Endothelial cell of umbilical vein (primary cell): ENCODE measurements around the gene RDH13. TPM values are rescaled to one million over a fixed set of nuclear protein-coding genes. Genes with fewer than 3 reads are reported as not detected.

ENCODE experiments used
- BruUV-seq: library from RNA; stranded (reverse); fragments of 400-500 nt; replicated peaks from 2 replicates; lab custom pipeline; 2021; lab: Mats Ljungman, UMichigan
- CTCF ChIA-PET: fragments of 300-600, 350-600 bp; sonication (Branson Sonifier 250); formaldehyde crosslinking; loops from one replicate; lab custom pipeline; 2021; ENCODE audit warnings: antibody characterized with exemption, inconsistent platforms; lab: Charles Lee
- POLR2A ChIA-PET: fragments of 300-600, 350-600 bp; sonication (Branson Sonifier 250); formaldehyde crosslinking; loops from one replicate; lab custom pipeline; 2021; ENCODE audit warnings: antibody characterized with exemption, inconsistent platforms; lab: Charles Lee
- DNase-seq: peaks from one replicate; pipeline ENCODE4 v3.0.0-alpha.2; 2011; ENCODE audit warnings: low read depth, low spot score
- FAIRE-seq: peaks from 2 replicates; lab custom pipeline; 2011; peaks lifted over from hg19 to GRCh38; lab: Jason Lieb, UNC
- H2AFZ ChIP-seq: 2 replicates; pipeline ENCODE4 v1.6.0; 2012; ENCODE audit warnings: low read depth, low read length, control low read depth, inconsistent platforms
- H3K27ac ChIP-seq: 2 replicates; pipeline ENCODE4 v1.5.1; 2011; ENCODE audit warnings: low read depth, mild to moderate bottlenecking, control low read depth, low read length, moderate library complexity; ENCODE audit not compliant: insufficient read depth
- H3K27me3 ChIP-seq, 2 experiments: 2 replicates each; pipeline versions ENCODE4 v1.6.0 to v1.6.1; 2011; ENCODE audit warnings: low read length in 2 of 2, mixed read lengths in 1 of 2; ENCODE audit not compliant: control insufficient read depth in 2 of 2, insufficient read depth in 2 of 2
- H3K36me3 ChIP-seq, 2 experiments: 2 replicates in 1 of 2; 3 replicates in 1 of 2; pipeline ENCODE4 v1.5.1; 2011; ENCODE audit warnings: low read length in 2 of 2, mild to moderate bottlenecking in 1 of 2, moderate library complexity in 1 of 2; ENCODE audit not compliant: control insufficient read depth in 2 of 2, insufficient read depth in 2 of 2; ENCODE audit errors: extremely low read depth in 1 of 2
- H3K4me1 ChIP-seq: 3 replicates; pipeline ENCODE4 v1.5.1; 2011; ENCODE audit warnings: mild to moderate bottlenecking, low read length; ENCODE audit not compliant: control insufficient read depth, insufficient read depth; ENCODE audit errors: extremely low read depth
- H3K4me2 ChIP-seq: 2 replicates; pipeline ENCODE4 v1.6.1; 2011; ENCODE audit warnings: low read length, control low read depth, mixed read lengths; ENCODE audit not compliant: insufficient read depth
- H3K4me3 ChIP-seq, 3 experiments: fragments of 200-600 bp in 1 of 3; sonication (generic), shearing (Covaris generic) in 1 of 3; replicated peaks in 1 of 3; 2 replicates each; pipeline ENCODE4 v1.5.1; 2011 to 2016; ENCODE audit warnings: control low read depth in 3 of 3, low read length in 3 of 3, mild to moderate bottlenecking in 2 of 3, inconsistent platforms in 1 of 3, low read depth in 1 of 3, moderate library complexity in 1 of 3; ENCODE audit not compliant: insufficient read depth in 1 of 3
- H3K79me2 ChIP-seq: 2 replicates; pipeline ENCODE4 v1.6.0; 2012; ENCODE audit warnings: low read length, inconsistent platforms; ENCODE audit not compliant: control insufficient read depth, insufficient read depth
- H3K9ac ChIP-seq: replicated peaks from 2 replicates; pipeline ENCODE3; 2011; ENCODE audit warnings: low read length, control low read depth; ENCODE audit not compliant: insufficient read depth; ENCODE audit errors: extremely low read depth
- H3K9me1 ChIP-seq: replicated peaks from 3 replicates; pipeline ENCODE4 v1.6.0; 2011; ENCODE audit warnings: mild to moderate bottlenecking, low read length; ENCODE audit not compliant: control insufficient read depth, insufficient read depth; ENCODE audit errors: extremely low read depth
- H3K9me3 ChIP-seq: replicated peaks from 2 replicates; pipeline ENCODE4 v1.5.1; 2012; ENCODE audit warnings: low read length, inconsistent platforms; ENCODE audit not compliant: control insufficient read depth, insufficient read depth
- H4K20me1 ChIP-seq: replicated peaks from 2 replicates; pipeline ENCODE3; 2011; ENCODE audit warnings: mild to moderate bottlenecking, low read length; ENCODE audit not compliant: control insufficient read depth, insufficient read depth; ENCODE audit errors: extremely low read depth
- EZH2 ChIP-seq: IDR thresholded peaks from 2 replicates; pipeline ENCODE4 v1.6.1; 2012; ENCODE audit warnings: borderline replicate concordance, low read depth, mild to moderate bottlenecking, moderate library complexity, low read length, inconsistent platforms; ENCODE audit not compliant: severe bottlenecking
- FOS ChIP-seq: IDR thresholded peaks from 2 replicates; pipeline ENCODE4 v1.6.1; 2011; ENCODE audit warnings: mild to moderate bottlenecking, low read length, moderate library complexity, borderline replicate concordance; ENCODE audit not compliant: insufficient read depth
- GATA2 ChIP-seq: IDR thresholded peaks from 2 replicates; pipeline ENCODE4 v1.7.0; 2011; ENCODE audit warnings: low read depth, mild to moderate bottlenecking, moderate library complexity, mixed read lengths, low read length; ENCODE audit not compliant: insufficient read length, insufficient read depth
- JUN ChIP-seq: IDR thresholded peaks from 2 replicates; pipeline ENCODE4 v1.6.1; 2011; ENCODE audit warnings: borderline replicate concordance, low read depth; ENCODE audit not compliant: insufficient read length, insufficient read depth
- MYC ChIP-seq: IDR thresholded peaks from one replicate; pipeline ENCODE4 v1.6.1; 2011; ENCODE audit warnings: mild to moderate bottlenecking, low read depth, low read length
- POLR2A ChIP-seq: IDR thresholded peaks from 2 replicates; pipeline ENCODE4 v1.6.1; 2012; ENCODE audit warnings: low read depth, mild to moderate bottlenecking, control low read depth, low read length
- POLR2AphosphoS5 ChIP-seq: IDR thresholded peaks from 2 replicates; pipeline ENCODE4 v1.6.1; 2012; ENCODE audit warnings: low read depth, mild to moderate bottlenecking, control low read depth, low read length, moderate library complexity; ENCODE audit not compliant: insufficient read depth
- dilution Hi-C: fragments of 300-500 bp; cut with MboI; formaldehyde crosslinking; loops from one replicate; pipeline ENCODE4 v1.15.0; 2019; ENCODE audit warnings: low sequenced_read_pairs; ENCODE audit not compliant: extremely low pct_ligation_motif_present
- intact Hi-C: fragments of 100-400 bp; cut with micrococcal nuclease; formaldehyde crosslinking; loops from one replicate; pipeline ENCODE4 v1.10.0; 2022
- polyA plus RNA-seq, 4 experiments: library from polyadenylated mRNA; depleted of rRNA in 3 of 4; stranded (reverse) in 3 of 4; unstranded in 1 of 4; fragments of >200 nt; gene quantifications; 2 replicates each; pipeline versions ENCODE4 v1.2.1 to v1.2.3, GENCODE V29; 2011 to 2012; ENCODE audit warnings: missing spikeins in 1 of 4
- total RNA-seq: library from RNA; stranded (reverse); gene quantifications from 2 replicates; pipeline ENCODE4 v1.2.3, GENCODE V29; 2021
- TF ChIP-seq, protein P1 (sequence below): IDR thresholded peaks from 2 replicates; pipeline ENCODE4 v1.6.1; 2011; ENCODE audit not compliant: insufficient read depth, insufficient read length
- TF ChIP-seq, protein P2 (sequence below), 2 donors: IDR thresholded peaks; 1 replicate in 1 of 2; 2 replicates in 1 of 2; pipeline ENCODE4 v1.5.1; 2011; ENCODE audit warnings: low read length in 2 of 2, mild to moderate bottlenecking in 2 of 2, moderate library complexity in 2 of 2, control low read depth in 1 of 2, inconsistent platforms in 1 of 2, low read depth in 1 of 2; ENCODE audit not compliant: insufficient read depth in 1 of 2; ENCODE audit errors: extremely low read depth in 1 of 2

RDH13 gene
- total and polyA plus RNA-seq, 2 donors (not counting 3 experiments of a cell fraction or from before 2014, with no cell fraction given): 8.7 to 19.6 TPM

DNA sequence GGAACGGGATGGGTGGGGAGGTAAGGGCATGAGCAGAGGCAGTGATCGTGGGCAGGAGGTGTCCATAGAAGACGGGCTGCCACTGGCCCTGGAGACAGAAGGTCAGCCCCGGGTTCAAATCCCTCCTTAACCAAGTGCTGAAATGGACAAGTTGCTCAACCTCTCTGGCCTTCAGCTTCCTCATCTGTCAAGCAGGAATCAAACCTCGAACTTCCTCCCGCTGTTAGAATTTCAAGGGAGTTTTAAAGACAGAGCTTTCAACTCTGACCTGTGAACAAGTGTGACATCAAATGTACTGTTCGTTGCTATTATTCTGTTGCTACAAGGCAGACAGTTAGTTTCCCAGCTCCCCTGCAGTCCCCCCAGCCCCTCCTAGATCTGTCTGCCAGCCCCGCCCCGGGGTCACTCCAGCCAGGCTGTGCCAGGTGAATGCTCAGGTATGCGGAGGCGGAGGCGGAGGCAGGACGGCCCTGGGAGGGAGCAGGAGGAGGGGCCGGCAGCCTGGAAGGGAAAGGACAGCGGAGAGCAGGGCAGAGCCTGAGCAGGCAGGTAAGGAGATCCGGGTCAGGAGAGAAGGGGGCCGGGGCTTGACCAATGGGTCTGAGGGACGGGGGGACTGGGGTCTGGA, 12.5 kb upstream of the RDH13 start, which contains the start of gene EPS8L1:
EPS8L1 (plus strand) TSS at position 499 of the 628 bp plus-strand sequence. CDS start 576 bp downstream, outside the sequence.
- Histone ChIP-seq H2AFZ (no peak within 1 kb of the TSS), H3K9me1 (no peaks in the 10 kb centered on the region), H3K27me3 (no peaks in the 10 kb centered on the region), H3K4me3 (no peak within 1 kb of the TSS), H3K79me2 (no peaks in the 10 kb centered on the region), H3K4me2 (no peak within 1 kb of the TSS), H3K9ac (no peak within 1 kb of the TSS), H4K20me1 (no peaks in the 10 kb centered on the region), H3K4me1 (peaks cover 2% of the 10 kb centered on the region), H3K9me3 (no peaks in the 10 kb centered on the region), H3K36me3 (no peaks in the 10 kb centered on the region), H3K27ac (no peak within 1 kb of the TSS)
- BruUV-seq: no TSS peak
- FAIRE-seq: no peak
- TF ChIP-seq POLR2A: no peak
- TF ChIP-seq JUN: no peak
- TF ChIP-seq, protein P1, sequence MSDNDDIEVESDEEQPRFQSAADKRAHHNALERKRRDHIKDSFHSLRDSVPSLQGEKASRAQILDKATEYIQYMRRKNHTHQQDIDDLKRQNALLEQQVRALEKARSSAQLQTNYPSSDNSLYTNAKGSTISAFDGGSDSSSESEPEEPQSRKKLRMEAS: no peak
- no peak for TF ChIP-seq GATA2
- TF ChIP-seq MYC: no peak
- TF ChIP-seq, protein P2, sequence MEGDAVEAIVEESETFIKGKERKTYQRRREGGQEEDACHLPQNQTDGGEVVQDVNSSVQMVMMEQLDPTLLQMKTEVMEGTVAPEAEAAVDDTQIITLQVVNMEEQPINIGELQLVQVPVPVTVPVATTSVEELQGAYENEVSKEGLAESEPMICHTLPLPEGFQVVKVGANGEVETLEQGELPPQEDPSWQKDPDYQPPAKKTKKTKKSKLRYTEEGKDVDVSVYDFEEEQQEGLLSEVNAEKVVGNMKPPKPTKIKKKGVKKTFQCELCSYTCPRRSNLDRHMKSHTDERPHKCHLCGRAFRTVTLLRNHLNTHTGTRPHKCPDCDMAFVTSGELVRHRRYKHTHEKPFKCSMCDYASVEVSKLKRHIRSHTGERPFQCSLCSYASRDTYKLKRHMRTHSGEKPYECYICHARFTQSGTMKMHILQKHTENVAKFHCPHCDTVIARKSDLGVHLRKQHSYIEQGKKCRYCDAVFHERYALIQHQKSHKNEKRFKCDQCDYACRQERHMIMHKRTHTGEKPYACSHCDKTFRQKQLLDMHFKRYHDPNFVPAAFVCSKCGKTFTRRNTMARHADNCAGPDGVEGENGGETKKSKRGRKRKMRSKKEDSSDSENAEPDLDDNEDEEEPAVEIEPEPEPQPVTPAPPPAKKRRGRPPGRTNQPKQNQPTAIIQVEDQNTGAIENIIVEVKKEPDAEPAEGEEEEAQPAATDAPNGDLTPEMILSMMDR (IDR thresholded peaks at IDR 0.05; ENCODE audit: extremely low read depth in 1 of 2, insufficient read depth in 1 of 2, low read depth in 1 of 2, low read length in 2 of 2): no peak
- TF ChIP-seq EZH2: no peak
- TF ChIP-seq POLR2AphosphoS5: no peak
- no peak for TF ChIP-seq FOS
- CTCF ChIA-PET: no interaction called here
- POLR2A ChIA-PET: no interaction called here
- no peak for DNase-seq
- intact Hi-C loops (no loop called here), dilution Hi-C loops (no loop called here)
